Esophagus muscularis mucosa (tissue), 4 donors: ENCODE measurements around the gene CAPG.

Source experiments
- EP300 ChIP-seq: sonication (generic); formaldehyde crosslinking; IDR thresholded peaks from one replicate; pipeline ENCODE4 v1.6.1; 2017; ENCODE audit warnings: antibody characterized with exemption
- POLR2A ChIP-seq: fragments of 450-650 bp; IDR thresholded peaks from one replicate; pipeline ENCODE4 v1.6.1; 2017; ENCODE audit warnings: antibody characterized with exemption, moderate library complexity, mild to moderate bottlenecking, low read depth
- POLR2AphosphoS5 ChIP-seq, 2 donors: sonication (generic); formaldehyde crosslinking; IDR thresholded peaks; one replicate each; pipeline ENCODE4 v1.6.1; 2017; ENCODE audit warnings: antibody characterized with exemption in 2 of 2
- TF ChIP-seq, protein P1 (sequence below), 3 experiments: fragments of 200-600 bp in 2 of 3; fragments of 450-650 bp in 1 of 3; sonication (generic) in 2 of 3; IDR thresholded peaks; one replicate each; pipeline ENCODE4 v1.5.1; 2017 to 2019; ENCODE audit warnings: antibody characterized with exemption in 3 of 3, mild to moderate bottlenecking in 2 of 3, moderate library complexity in 1 of 3

DNA sequence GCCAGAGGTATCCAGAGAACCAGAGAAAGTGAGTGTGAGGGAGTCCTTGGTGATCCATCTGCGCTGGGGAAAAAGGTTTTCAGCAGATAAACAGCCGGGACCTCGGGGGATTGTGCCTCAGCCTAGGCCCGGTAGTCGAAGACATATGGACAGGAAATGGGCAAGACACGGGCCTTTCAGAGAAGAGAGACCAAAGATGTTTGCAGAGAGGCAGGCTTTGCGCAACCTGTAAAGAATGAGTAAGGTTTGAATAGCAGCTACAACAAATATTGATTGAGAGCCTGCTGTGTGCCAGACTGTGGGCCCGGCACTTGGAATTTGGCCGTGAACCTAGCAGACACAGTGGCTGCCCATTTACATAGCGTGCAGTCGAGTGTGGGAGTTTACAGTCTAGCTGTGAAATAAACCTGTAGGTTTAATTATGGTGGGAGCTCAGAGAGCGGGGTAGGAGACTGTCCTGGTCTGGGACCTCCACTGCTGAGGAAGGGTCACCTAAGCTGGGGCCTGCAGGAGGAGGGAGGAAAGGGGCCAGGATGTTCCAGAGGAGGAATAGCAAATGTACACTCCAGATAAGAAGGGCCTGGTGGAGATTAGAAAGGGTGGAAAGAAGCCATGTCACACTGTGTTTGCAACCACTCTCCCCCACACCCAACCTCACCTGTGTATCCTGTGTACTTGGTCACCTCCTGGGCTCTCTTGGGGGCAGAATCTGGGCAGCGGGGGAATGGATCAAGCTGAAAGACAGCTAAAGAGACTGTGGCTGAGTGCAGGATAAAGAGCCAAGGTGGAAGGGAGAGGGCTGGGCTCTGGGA, 11.3 kb upstream of the CAPG start:
- TF ChIP-seq, protein P1, sequence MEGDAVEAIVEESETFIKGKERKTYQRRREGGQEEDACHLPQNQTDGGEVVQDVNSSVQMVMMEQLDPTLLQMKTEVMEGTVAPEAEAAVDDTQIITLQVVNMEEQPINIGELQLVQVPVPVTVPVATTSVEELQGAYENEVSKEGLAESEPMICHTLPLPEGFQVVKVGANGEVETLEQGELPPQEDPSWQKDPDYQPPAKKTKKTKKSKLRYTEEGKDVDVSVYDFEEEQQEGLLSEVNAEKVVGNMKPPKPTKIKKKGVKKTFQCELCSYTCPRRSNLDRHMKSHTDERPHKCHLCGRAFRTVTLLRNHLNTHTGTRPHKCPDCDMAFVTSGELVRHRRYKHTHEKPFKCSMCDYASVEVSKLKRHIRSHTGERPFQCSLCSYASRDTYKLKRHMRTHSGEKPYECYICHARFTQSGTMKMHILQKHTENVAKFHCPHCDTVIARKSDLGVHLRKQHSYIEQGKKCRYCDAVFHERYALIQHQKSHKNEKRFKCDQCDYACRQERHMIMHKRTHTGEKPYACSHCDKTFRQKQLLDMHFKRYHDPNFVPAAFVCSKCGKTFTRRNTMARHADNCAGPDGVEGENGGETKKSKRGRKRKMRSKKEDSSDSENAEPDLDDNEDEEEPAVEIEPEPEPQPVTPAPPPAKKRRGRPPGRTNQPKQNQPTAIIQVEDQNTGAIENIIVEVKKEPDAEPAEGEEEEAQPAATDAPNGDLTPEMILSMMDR (IDR thresholded peaks at IDR 0.05): no peak
- TF ChIP-seq POLR2A: no peak
- TF ChIP-seq POLR2AphosphoS5 (IDR thresholded peaks at IDR 0.05): no peak
- TF ChIP-seq EP300: no peak
